GM21447 (cell line): ENCODE measurements around the gene LIN28B.
"Not testable (repeated sequence)": the region's sequence is repeated elsewhere in the genome, so short reads cannot be mapped to it uniquely, and the experiment has no call there.

Source experiments
- ATAC-seq: cut with Tn5 transposase; IDR thresholded peaks from one replicate; pipeline ENCODE4 v1.9.1; 2021; ENCODE audit not compliant: unreplicated experiment

The LIN28B gene

DNA sequence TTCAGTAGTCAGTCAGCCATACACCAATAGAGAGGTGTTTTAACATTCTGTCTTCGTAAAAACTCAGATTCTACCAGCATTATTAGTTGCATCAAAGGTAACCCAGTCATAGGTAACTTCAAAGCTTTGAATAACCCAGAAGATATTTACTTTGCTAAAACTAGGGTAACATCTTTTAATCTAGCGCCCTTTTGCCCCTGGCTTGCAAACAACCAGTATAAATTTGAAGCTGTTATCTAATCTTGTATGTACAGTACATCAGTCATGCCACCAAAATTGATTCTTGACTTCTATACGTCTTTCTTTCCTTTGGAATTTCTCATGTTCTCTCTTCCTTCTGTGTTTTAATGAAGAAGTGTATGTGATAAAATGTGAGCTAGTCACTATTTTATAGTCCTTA lies 109.3 kb downstream of the LIN28B start:
- no peak for ATAC-seq

DNA sequence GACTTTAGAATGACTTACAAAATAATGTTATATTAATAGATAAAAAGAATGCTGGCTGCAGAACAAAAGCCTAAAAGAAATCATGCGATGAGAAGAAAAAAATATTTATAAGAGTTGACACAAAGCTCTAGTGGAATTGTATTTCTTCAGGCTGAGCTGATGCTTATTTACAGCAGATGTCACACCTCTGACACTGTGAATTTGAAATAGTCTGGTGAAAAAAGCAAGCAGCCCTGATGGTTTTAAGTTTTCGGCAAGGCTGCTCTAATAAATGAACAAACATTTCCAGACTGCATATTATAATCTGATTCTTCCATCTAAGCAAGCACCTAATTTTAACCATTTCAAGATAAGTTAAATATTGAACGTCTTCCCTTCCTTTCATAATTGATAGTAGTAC lies 109.9 kb downstream of the LIN28B start:
- ATAC-seq: no peak

DNA sequence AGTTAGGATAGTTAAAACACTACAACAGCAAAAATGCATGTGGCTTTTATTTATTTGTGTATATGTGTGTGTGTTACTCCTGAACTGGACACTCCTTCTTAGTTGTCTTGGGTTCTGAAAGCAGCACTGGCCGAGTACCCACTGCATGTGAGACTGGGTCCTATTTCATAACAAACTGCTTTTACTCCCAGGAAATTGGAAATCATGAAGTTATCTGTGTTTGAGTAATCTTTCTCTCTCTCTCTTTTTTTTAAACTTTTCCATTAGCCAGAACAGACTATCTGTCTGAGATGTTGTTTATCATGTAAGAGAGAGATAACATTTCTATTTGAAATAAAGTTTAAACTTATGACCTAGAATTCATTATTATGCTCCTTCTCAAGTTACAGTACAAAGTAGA lies 110.4 kb downstream of the LIN28B start:
- ATAC-seq: no peak

DNA sequence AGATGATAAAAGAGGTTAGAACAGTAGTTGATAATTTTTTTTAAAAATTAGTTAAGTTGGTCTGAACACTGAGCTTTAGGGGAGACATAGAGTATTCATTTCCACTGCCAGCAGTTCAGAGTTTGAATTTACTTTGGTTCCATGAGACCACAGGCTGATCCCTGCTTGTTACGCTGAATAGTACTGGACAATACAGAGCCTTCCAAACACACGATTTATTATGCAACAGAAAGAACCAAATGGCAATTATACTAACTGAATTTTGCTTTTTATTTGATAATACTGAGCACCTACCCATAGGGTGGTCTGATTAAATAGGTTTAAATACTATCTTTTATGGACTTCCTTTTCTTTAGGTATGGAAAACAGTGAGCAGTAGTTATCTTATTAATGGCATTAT lies 111.5 kb downstream of the LIN28B start:
- no peak for ATAC-seq

DNA sequence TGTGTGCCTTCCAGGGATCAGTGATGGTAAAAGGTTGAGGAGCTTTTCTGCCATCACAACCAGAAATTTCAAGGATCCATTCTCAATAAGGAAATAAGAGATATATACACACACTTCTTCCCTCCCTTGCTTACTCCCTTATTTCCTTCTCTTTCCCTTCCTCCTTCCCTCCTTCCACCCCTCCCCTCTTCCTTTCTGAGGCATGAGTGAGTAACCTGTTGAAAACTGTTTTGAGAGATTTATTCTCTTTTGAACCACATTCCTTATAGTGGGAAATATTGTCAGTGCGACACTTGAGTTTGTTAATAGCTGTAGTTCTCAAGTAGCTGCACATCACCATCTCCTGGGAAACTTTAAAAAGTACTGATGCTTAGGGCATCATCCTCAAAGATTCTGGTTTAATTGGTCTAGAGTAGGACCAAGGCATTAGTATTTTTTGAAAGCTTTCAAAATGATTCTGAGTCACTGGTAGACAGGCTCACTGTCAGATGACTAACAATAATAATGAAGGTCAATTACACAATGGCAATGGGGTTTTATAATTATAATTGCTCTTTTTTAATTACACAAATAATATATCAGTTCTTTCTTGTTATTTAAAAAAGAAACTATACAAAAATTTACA lies 113.0 kb downstream of the LIN28B start:
- ATAC-seq: no peak

DNA sequence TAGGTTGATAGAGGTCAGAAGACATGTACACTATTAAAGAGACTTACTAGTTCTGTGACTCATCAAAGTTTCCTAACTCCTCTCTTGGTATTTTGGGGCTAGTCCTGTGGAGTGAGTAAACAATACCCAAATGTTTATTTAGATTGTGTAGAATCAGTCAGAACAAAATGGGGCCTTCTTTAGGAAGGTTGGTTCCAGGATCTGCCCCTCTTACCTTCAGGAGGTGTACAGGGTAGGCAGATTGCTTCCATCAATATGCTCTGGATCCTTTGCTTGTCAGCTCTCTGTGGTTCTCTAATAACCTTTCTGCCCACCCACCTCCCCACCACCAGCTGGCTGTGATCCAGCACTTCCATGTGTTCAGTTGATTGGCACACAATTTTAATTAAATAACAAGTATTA lies 115.9 kb downstream of the LIN28B start:
- no peak for ATAC-seq

DNA sequence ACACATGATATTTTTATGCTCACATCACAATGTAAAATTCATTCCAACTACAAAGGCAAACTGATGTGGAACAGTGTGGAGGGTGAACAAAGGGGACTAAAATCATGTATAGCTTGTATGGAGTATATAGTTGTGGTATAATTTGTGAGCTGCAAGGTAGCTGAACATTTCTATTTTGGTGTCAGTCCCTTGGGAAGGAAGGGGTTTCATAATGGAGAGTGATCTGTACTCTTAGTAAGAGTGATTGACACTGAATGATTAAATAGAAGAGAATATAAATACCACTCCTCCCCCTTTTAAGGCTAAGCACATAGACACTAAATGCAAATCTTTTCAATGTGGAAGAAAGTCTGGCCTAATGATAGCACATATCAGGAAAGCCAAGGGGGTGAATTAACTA lies 118.3 kb downstream of the LIN28B start:
- no peak for ATAC-seq

DNA sequence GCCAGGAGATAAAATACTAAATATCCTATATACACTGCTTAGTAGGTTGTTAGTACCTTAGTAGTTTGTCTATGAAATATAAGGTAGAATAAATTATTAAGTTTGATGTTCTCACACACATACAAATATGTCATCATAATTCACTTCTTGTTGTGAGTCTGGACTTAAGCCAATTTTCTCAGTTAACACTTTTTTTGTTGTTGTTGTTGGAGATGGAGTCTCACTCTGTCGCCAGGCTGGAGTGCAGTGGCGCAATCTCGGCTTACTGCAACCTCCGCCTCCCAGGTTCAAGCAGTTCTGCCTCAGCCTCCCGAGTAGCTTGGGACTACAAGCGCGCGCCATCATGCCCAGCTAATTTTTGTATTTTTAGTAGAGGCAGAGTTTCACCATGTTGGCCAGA lies 119.5 kb downstream of the LIN28B start:
- ATAC-seq: not testable (repeated sequence)

DNA sequence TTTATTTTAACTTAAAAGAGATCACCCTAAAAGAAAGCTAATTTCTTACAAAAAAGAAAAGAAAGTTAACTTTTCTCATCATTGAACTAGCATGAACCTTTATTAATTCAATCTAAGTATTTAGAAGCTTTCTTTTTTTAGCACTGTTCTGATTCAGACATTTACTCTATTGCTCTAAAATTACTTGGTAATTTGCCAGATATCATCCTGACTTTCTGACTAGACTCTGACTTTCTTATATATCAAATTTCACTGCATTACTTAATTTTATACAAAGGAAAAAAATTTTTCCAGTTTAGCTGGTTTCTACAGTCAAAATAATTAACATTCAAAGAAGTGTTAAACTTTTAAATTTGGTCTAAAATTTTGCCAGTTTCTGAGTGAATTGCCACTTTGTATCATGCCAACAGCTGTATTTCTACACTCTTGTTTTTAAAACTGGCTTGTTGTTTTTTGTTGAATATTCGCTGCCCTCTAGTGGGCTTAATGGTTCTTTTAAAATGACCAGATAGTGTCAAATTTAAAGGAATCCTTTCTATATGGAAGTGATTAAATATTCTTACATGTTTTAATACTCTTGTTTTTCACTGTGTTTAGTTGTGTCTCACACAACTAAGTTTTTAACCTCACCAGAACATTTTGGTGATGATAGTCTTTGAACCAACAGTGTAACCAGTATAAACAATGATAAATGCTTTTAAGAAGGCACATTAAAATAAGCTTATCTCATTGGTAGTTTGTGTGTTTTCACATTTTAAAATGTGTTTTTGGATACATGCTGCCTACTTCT lies 120.9 kb downstream of the LIN28B start:
- ATAC-seq: no peak

DNA sequence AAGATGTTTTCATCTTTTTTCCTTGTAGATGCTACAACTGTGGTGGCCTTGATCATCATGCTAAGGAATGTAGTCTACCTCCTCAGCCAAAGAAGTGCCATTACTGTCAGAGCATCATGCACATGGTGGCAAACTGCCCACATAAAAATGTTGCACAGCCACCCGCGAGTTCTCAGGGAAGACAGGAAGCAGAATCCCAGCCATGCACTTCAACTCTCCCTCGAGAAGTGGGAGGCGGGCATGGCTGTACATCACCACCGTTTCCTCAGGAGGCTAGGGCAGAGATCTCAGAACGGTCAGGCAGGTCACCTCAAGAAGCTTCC lies 121.4 kb downstream of the LIN28B start:
- ATAC-seq: no peak

DNA sequence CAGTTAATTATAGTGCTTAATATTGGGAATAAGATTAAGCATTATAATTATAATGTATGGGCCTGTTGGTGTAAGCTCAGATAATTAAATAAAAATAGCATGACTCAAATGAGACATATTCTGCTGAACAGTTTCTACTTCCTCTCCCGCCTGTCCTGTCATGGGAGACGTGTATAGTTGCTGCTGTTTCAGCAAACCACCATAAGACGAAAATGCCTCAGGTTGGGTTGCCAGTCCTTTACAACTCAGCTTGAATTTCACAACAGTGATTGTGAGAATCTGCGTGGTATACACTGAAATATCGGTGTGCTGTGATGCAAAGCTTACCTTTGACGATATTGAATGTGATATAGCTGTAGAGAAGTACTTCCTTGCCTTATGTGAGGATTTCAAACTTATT lies 123.4 kb downstream of the LIN28B start:
- no peak for ATAC-seq

DNA sequence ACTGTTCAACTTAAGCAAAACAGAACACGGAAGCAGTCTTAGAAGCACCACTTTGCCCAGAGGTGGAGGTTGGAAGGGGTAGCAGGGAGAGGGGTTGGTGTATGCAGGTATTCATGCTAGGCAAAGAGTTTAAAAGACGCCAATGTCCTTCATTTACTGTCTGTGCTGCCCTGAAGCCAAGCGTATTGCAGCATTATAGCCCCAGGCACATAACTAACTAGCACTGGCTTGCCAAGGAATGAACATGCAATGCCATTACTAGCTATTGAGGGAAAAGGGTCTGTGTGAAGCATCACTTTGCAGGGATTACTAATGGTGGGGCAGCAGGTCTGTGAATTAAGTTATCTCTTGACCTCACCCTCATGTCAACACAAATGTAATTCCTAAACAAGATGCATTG lies 124.8 kb downstream of the LIN28B start:
- ATAC-seq: not testable (repeated sequence)

DNA sequence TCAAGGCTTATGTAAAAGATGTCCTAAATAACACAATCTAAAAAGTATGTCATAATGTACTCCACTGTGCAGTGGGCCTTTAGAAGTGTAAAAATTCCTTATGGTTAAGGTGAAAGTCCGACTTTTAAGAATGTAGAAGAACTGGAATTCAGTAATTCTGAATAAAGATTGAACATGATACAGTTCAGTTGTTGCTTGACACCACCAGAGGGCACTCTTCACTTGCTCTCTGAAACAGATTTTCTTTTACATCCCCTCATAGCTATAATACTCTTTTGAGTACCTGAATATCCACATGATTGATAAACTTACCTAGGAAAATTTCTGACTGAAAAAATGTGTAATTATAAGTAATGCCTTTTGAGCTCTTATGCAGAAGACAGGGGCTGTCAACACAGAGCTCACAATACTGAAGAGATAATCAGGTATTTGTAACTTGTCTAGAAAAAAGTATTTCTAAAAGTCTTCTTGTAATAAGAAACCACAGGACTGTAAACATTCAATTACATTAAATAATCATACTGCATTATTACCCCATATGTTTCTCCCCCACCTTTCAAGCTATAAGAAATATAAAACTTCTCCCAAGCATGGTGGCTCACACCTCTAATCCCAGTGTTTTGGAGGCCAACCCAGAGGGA lies 130.8 kb downstream of the LIN28B start:
- peak; percentile 74 for ATAC-seq

DNA sequence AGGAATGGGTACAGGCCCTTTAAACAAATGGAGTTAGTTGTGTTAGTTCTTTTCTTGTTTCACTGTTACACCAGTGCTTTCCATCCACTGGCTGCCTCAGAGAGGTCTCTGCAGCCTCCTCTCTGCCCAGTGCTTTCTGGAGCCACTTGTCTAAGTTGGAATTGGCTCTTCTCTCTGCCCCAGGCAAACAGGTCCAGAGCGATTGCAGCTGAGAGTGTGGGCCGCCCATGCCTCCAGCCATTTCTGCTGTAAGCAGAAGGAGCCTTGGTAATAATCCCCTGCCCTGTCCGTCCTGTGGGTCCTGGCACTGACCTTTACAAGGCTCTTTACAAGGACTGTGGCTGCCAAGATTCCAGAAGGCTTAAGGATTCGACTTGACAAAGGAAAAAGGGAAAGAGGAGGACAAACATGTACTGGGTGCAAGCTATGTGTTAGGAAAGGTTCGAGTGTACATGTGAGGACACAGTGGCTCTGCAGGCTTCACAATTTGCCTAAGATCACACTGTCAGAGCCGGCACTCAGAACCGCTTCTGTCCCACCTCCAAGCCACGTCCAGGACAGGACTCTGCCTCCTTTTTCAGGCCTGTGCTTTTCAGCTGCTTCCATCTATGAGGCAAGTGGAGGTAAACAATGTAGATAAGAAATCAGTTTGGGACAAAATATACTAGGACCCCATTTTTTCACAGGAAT lies 134.4 kb downstream of the LIN28B start:
- no peak for ATAC-seq

DNA sequence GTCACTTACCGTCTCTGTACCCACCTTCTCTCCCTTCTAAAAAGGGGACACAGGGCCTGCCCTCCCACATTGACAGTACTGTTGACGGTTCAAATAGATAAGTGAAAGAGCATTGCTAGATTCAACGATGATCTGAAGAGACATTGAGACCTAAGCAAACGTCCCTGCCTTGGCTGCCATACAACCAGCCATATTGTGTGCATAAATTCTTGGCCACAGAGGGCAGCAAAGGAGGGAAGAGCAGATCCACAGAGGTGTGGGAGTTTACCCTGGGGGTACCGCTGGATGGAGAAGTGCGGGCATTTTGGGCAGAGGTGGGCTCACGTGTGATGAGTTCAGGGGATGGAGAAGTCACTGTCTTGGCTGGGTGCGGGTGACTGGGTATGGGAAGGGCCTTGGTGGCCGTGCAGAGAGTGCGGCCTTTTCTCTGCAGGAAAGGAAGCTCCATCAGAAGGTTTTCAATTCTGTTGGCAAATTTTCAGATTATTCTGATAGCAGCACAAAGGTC lies 137.3 kb downstream of the LIN28B start:
- ATAC-seq: no peak

DNA sequence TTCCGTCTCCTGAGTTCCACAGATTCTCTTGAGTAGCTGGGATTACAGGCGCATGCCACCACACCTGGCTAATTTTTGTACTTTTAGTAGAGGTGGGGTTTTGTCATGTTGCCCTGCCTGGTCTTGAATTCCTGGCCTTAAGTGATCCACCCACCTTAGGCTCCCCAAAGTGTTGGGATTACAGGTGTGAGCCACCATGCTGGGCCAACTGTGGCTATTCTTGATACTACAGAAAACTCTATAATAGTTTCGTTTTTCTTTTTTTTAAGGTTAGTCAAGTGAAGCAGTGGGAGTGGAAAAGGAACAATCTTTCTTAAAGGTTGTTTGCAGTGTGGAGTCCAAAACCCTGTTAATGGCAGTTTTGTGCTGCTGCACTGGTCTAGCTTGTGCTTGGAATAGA lies 138.2 kb downstream of the LIN28B start:
- ATAC-seq: no peak

DNA sequence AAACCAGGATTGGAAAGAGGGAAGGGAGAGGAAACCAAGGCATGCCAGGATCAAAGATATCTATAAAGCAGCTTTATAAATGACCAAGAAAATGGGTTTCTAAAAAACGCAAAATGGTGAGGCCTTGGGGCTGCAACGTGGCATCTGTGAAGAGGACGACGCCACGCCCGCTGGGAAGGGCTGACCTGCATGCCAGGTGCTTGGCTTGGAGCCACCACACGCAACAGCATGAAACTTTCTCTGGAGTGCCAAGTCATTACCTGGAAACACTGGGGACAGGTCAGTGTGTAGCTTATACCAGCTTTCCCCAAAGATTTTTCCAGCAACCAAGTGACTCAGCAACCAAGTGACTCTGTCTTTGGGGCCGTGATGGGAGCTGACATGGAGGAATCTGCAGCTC lies 140.4 kb downstream of the LIN28B start:
- no peak for ATAC-seq

DNA sequence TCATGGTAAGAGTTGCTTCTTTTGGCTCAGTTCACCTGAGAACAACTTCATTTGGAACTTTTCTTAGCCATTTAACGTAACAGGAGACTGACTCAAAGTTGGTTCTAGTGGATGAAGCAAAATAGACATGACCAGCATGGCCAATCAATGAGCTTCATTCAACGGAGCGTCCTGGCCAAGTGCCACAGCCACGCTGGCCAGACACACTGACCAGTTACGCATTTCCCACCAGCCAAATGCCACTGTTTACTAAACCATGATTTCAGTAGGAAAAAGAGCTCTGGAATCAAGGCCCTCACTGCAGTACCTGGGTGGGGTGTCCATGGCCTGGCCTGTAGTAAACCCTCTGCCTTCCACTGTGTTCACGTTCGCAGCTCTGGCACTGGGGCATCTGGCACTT lies 142.5 kb downstream of the LIN28B start:
- no peak for ATAC-seq

DNA sequence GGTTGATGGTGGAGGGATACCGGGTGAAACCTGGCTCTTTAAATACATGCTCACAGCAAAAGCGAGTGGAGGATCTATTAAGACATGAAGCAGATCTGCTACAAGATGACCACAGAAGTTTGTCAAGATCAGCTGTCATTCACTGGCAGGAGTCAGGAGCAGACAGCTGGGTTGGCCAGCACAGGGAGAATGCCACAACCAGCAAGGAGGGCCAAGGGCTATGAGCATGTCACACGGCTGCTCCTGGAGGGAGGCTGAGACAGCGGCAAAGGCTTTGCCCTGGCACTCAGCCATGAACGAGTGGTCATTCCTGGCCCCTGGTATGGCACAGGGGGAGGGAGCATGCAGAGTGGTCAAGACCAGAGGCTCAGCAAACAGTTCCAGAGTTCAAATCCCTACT lies 145.3 kb downstream of the LIN28B start:
- no peak for ATAC-seq

DNA sequence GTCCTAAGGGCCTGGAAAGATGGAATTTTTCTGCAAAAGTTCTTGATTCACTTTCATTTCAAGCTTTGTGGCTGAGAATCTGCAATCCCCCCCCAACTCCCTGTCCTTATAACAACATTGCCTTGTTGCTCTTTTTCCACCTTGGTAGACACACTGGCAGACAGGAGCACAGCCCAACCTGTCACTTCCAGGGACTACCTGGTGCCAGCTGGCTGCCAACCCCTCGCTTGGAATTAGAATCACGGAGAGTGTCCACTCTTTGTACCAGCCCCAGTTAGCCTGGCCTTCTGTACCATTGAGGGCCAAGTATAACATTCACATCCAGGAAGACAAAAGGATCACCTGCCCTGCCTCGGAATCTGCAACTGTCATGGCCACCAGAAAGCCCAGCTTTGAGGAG lies 148.2 kb downstream of the LIN28B start:
- ATAC-seq: no peak

DNA sequence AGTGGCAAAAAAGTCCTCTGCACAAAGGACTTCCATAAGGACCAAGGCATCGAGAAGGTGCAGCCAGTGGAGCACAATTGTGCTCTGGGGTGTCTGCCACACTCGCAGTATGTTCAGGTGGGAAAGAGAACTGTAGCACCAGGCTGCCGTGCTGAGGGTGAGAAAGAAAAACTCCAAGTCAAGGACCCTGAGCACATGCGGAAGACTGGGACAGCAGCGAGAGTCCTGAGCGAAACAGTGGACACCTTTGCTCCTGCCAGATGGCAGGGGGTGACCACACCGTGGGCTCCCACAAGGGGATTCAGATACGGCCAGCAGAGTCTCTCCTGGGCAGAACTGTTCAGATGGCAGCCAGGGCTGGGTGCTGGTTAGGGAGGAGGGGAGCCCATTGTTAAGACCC lies 149.4 kb downstream of the LIN28B start:
- ATAC-seq: no peak

DNA sequence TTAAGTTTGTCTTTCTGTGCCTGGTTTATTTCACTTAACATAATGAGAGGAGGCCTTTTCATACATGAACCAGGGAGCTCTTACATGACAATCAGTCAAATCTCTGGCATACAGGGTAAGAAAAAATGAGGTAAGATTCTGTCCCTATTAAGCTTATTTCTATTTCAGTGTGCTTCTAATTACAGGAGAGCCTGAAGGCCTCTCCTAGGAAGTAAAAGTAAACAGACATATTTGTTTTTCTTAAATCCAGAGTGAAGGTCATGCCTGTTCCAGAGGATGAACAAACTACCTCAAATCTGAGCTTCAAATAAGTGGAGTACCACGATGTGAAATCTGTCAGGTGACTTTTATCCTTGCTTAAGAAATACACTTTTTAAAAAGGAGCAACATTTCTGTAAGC lies 150.3 kb downstream of the LIN28B start:
- ATAC-seq: no peak
